Vagina (tissue), 2 donors: ENCODE results near the gene HRK. TPM values are rescaled to one million over a fixed set of nuclear protein-coding genes. Genes with fewer than 3 reads are reported as not detected.

Experiments
- DNase-seq, 2 donors: peaks; one replicate each; pipeline ENCODE4 v3.0.0-alpha.2; 2017; ENCODE audit errors: extremely low spot score in 2 of 2
- H3K27ac ChIP-seq: fragments of 200-600 bp; sonication (generic); one replicate; pipeline ENCODE4 v1.5.1; 2019
- H3K27me3 ChIP-seq: fragments of 200-600 bp; sonication (generic); one replicate; pipeline ENCODE4 v1.5.1; 2019
- H3K36me3 ChIP-seq, 2 donors: fragments of 200-600 bp; sonication (generic); one replicate each; pipeline ENCODE4 v1.5.1; 2017 to 2019
- H3K4me1 ChIP-seq: fragments of 200-600 bp; sonication (generic); one replicate; pipeline ENCODE4 v1.5.1; 2019
- H3K4me3 ChIP-seq, 2 donors: fragments of 200-600 bp; sonication (generic); 1 replicate in 1 of 2; 2 replicates in 1 of 2; pipeline ENCODE4 v1.5.1; 2016 to 2019
- H3K9me3 ChIP-seq: fragments of 200-600 bp; sonication (generic); one replicate; pipeline ENCODE4 v1.5.1; 2019
- POLR2A ChIP-seq, 2 donors: fragments of 450-650 bp; IDR thresholded peaks; one replicate each; pipeline ENCODE4 v1.6.1; 2017; ENCODE audit warnings: antibody characterized with exemption in 2 of 2, mild to moderate bottlenecking in 2 of 2, moderate library complexity in 2 of 2
- POLR2AphosphoS5 ChIP-seq, 2 donors: sonication (generic); formaldehyde crosslinking; IDR thresholded peaks; one replicate each; pipeline ENCODE4 v1.9.0; 2017; ENCODE audit warnings: antibody characterized with exemption in 2 of 2, mild to moderate bottlenecking in 2 of 2, low read depth in 1 of 2; ENCODE audit not compliant: insufficient read depth in 1 of 2
- intact Hi-C: fragments of 100-400 bp; cut with DNase I; formaldehyde crosslinking; loops from one replicate; pipeline ENCODE4 v1.15.1; 2023
- total RNA-seq: library from RNA; depleted of rRNA; stranded (reverse); fragments of >200 nt; gene quantifications from one replicate; pipeline ENCODE4 v1.2.3, GENCODE V29; 2016
- TF ChIP-seq, protein P1 (sequence below), 3 experiments: fragments of 450-650 bp in 2 of 3; fragments of 200-600 bp in 1 of 3; sonication (generic) in 1 of 3; IDR thresholded peaks; one replicate each; pipeline ENCODE4 v1.5.1; 2017 to 2019; ENCODE audit warnings: antibody characterized with exemption in 3 of 3, mild to moderate bottlenecking in 2 of 3, moderate library complexity in 2 of 3

The HRK gene
- total RNA-seq, 1 donor from 2014 or later, result not detected

- Histone ChIP-seq H3K4me1 (no peaks in the 10 kb centered on the region), H3K4me3 (no peak overlapping the region), H3K36me3 (no peaks in the 10 kb centered on the region), H3K27me3 (no peaks in the 10 kb centered on the region), H3K9me3 (no peaks in the 10 kb centered on the region), H3K27ac (no peak overlapping the region)
- TF ChIP-seq, protein P1, sequence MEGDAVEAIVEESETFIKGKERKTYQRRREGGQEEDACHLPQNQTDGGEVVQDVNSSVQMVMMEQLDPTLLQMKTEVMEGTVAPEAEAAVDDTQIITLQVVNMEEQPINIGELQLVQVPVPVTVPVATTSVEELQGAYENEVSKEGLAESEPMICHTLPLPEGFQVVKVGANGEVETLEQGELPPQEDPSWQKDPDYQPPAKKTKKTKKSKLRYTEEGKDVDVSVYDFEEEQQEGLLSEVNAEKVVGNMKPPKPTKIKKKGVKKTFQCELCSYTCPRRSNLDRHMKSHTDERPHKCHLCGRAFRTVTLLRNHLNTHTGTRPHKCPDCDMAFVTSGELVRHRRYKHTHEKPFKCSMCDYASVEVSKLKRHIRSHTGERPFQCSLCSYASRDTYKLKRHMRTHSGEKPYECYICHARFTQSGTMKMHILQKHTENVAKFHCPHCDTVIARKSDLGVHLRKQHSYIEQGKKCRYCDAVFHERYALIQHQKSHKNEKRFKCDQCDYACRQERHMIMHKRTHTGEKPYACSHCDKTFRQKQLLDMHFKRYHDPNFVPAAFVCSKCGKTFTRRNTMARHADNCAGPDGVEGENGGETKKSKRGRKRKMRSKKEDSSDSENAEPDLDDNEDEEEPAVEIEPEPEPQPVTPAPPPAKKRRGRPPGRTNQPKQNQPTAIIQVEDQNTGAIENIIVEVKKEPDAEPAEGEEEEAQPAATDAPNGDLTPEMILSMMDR (IDR thresholded peaks at IDR 0.05), result no peak
- TF ChIP-seq POLR2A (IDR thresholded peaks at IDR 0.05), result no peak
- TF ChIP-seq POLR2AphosphoS5 (IDR thresholded peaks at IDR 0.05; ENCODE audit: insufficient read depth in 1 of 2, low read depth in 1 of 2), result no peak
- no peak for DNase-seq
- intact Hi-C loops, result no loop called here
Measured at GRCh38 chr12:116832353-116832752, 48.9 kb downstream of the HRK start.

DNA sequence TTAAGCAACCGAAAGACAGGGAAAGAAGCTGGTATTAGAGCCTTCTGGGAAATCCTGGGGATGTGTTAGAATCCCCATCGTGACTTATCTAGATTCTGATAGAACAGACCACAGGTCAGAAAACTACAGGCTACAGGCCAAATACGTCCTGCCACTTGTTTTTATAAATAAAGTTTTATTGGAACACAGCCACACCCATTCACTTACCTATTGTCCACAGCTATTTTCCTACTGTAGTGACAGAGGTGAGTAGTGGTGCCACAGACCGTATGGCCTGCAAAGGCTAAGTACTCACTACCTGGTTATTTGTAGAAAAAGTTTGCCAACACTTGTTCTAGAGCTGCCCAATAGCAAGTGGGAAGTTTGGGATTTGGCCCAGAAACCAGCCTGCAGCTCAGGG is 53.8 kb downstream of the HRK start:
- Histone ChIP-seq H3K36me3 (no peaks in the 10 kb centered on the region), H3K9me3 (no peaks in the 10 kb centered on the region), H3K4me3 (no peak overlapping the region), H3K4me1 (no peaks in the 10 kb centered on the region), H3K27ac (no peak overlapping the region), H3K27me3 (no peaks in the 10 kb centered on the region)
- no peak for DNase-seq
- intact Hi-C loops, result no loop called here
- TF ChIP-seq POLR2A (IDR thresholded peaks at IDR 0.05) (no peak), POLR2AphosphoS5 (IDR thresholded peaks at IDR 0.05; ENCODE audit: insufficient read depth in 1 of 2, low read depth in 1 of 2) (no peak)
- TF ChIP-seq, protein P1 (IDR thresholded peaks at IDR 0.05), result no peak

DNA sequence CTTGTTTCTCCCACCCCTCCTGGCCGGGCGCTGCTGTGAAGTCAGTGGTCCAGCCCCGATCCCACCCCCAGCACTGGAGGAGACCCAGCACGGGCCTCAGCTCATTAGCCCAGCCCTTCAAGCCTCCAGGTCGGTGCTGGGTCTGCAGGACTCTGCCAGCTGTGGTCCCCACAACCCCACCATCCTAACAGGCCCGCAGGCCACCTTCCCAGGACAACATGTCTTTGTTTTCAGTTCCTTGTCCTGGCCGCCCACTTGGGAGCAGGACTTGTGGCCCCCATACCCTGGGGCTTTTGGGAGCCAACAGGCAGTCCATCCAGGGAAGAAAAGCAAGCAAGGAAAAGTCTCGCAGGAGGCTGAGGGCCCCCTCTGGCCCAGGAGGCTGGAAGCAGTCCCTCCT is 60.0 kb downstream of the HRK start:
- intact Hi-C loops, result no loop called here
- H3K27me3 ChIP-seq, result no peaks in the 10 kb centered on the region

DNA sequence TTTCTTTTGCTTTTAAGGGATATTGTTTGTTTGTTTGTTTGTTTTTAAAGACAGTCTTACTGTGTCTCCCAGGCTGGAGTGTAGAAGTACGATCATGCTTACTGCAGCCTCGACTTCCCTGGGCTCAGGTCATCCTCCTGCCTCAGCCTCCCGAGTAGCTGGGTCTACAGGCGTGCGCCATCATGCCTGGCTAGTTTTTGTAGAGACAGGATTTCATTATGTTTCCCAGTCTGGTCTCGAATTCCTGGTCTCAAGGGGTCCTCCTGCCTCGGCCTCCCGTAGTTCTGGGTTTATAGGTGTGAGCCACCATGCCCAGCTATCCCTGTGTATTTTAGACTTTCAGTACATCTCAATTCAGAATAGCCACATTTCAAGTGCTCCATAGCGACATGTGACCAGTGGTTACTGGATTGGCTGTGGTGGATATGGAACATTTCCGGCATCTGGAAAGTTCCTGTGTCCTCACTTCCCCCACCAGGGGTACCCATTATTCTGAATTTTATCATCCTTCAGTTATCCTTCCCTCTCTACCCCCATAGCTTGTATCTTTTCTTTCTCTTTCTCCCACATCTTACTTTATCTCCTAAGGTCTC is 61.1 kb downstream of the HRK start:
- DNase-seq, result peak in 1 of 2 donors; percentile 90
- Histone ChIP-seq H3K27me3 (no peaks in the 10 kb centered on the region), H3K27ac (peak overlapping the region; percentile 89), H3K4me3 (no peak overlapping the region), H3K9me3 (no peaks in the 10 kb centered on the region), H3K36me3 (no peaks in the 10 kb centered on the region), H3K4me1 (peaks cover 10% of the 10 kb centered on the region)
- TF ChIP-seq, protein P1 (IDR thresholded peaks at IDR 0.05), result no peak
- TF ChIP-seq POLR2A (IDR thresholded peaks at IDR 0.05) (no peak), POLR2AphosphoS5 (IDR thresholded peaks at IDR 0.05; ENCODE audit: insufficient read depth in 1 of 2, low read depth in 1 of 2) (no peak)
- intact Hi-C loops, result no loop called here

More for the DNA sequence above, 60.0 kb downstream of the HRK start:
- Histone ChIP-seq H3K27ac (no peak overlapping the region), H3K36me3 (no peaks in the 10 kb centered on the region), H3K4me1 (peaks cover 10% of the 10 kb centered on the region), H3K4me3 (no peak overlapping the region), H3K9me3 (no peaks in the 10 kb centered on the region)
- no peak for DNase-seq
- no peak for TF ChIP-seq POLR2AphosphoS5 (IDR thresholded peaks at IDR 0.05; ENCODE audit: insufficient read depth in 1 of 2, low read depth in 1 of 2)

DNA sequence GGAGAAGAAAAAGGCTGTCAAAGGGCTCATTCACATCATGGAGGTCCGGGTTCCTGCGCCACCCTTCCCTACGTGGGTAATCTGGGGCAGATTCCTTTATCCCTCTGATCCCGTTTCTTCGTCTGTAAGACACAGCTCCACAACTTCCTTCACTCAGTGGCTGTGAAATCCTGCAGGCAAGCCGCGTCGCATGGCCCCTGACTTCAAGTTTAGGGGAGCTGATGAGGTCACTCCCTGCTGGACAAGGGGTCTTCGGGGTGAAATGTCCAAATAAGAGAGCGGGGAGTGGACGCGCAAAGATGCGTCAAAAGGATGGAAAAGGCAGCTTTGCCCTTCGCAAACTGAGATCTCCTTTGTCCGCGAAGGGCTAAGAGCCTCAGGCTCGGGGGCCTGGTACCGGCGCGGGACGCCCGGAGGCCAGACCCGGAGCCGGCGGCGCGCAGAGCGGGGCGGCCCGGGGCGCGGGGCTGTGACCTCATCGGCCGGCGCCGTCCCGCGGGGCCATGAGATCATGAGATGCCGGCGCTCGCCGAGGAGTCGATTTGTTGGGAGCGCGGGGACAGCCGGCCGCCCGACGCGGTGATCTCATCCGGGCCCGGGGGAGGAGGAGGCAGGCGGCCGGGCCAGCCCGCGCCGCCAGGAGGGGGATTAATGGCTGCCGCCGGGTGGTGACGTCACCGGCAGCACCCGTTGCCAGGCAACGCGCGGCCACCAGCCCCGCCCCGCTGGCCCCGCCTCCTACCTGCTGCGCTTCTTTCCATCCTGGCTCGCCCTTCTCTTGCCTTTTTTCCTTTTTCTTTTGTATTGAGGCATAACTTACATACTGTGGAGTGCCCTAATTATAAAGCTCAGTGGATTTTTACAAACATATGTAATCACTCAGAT is 62.1 kb downstream of the HRK start:
- TF ChIP-seq POLR2A (IDR thresholded peaks at IDR 0.05), result peak in 1 of 2 donors; percentile 35
- TF ChIP-seq POLR2AphosphoS5 (IDR thresholded peaks at IDR 0.05; ENCODE audit: insufficient read depth in 1 of 2, low read depth in 1 of 2), result peak in 1 of 2 donors; percentile 66
- TF ChIP-seq, protein P1 (IDR thresholded peaks at IDR 0.05), result no peak
- Histone ChIP-seq H3K27me3 (no peaks in the 10 kb centered on the region), H3K36me3 (no peaks in the 10 kb centered on the region), H3K9me3 (no peaks in the 10 kb centered on the region), H3K4me3 (peak overlapping the region; percentile 61 to 65), H3K4me1 (peaks cover 10% of the 10 kb centered on the region), H3K27ac (peak overlapping the region; percentile 89)
- intact Hi-C loops, result no loop called here
- peak in 1 of 2 donors; percentile 90 for DNase-seq
